ENCODE results near the gene MN1.

- no peak for TF ChIP-seq CTCF (IDR thresholded peaks at IDR 0.05; ENCODE audit: borderline replicate concordance, extremely low read depth, low read length, poor library complexity, severe bottlenecking)
- no peak for TF ChIP-seq EZH2 (IDR thresholded peaks at IDR 0.05; ENCODE audit: borderline replicate concordance, low read depth, low read length, severe bottlenecking)
These were observed 50.1 kb downstream of the MN1 start for GRCh38 chr22:27751277-27752070.
